ENCODE results near the gene DHX35. TPM values are rescaled to one million over a fixed set of nuclear protein-coding genes. Genes with fewer than 3 reads are reported as not detected.
A peak's percentile ranks its signal among the peaks of the same experiment; 100 is the strongest.

Gene DHX35
- total and polyA plus RNA-seq, 7 donors, result 3.4 to 11.9 (median 5.8) TPM

GRCh38 chr20:38975539-38976120 is 13.5 kb downstream of the DHX35 start:
- Histone ChIP-seq H3K4me1 (peaks cover 8% of the 10 kb centered on the region), H3K4me3 (no peak overlapping the region), H3K36me3 (ENCODE audit: insufficient read depth in 1 of 2, low read depth in 1 of 2) (peaks cover 3 to 34% of the 10 kb centered on the region in 2 donors), H3K27me3 (ENCODE audit: insufficient read depth in 3 of 3, low read length in 2 of 3) (no peaks in the 10 kb centered on the region), H3K9me3 (no peaks in the 10 kb centered on the region), H3K27ac (no peak overlapping the region)
- WGBS, 3 donors, result 58 to 75% (median 72%) methylated on average over 2 of the region's 2 CpGs
- DNase-seq, result no peak
- TF ChIP-seq CTCF (IDR thresholded peaks at IDR 0.05), result no peak
- intact Hi-C loops (cut with DNase I), result loop anchor here in 1 of 2 donors (10.0 kb wide), 1 partner anchor 59 kb away; no protein-coding TSS in a partner anchor
- ATAC-seq, result no peak

GRCh38 chr20:38979434-38979833 is 17.3 kb downstream of the DHX35 start:
- peaks cover 8% of the 10 kb centered on the region for H3K4me1 ChIP-seq
- ATAC-seq (no peak), DNase-seq (no peak)
- TF ChIP-seq CTCF (IDR thresholded peaks at IDR 0.05), result no peak
- 38 to 57% (median 40%) methylated on average over 2 of the region's 2 CpGs for WGBS, 3 donors
- H3K27ac ChIP-seq, result no peak overlapping the region
- H3K9me3 ChIP-seq, result no peaks in the 10 kb centered on the region
- intact Hi-C loops (cut with DNase I), result loop anchor here in 1 of 2 donors (10.0 kb wide), 1 partner anchor 55 kb away; no protein-coding TSS in a partner anchor
- H3K4me3 ChIP-seq, result no peak overlapping the region
- H3K36me3 ChIP-seq (ENCODE audit: insufficient read depth in 1 of 2, low read depth in 1 of 2), result peaks cover 3 to 24% of the 10 kb centered on the region in 2 donors
- H3K27me3 ChIP-seq (ENCODE audit: insufficient read depth in 3 of 3, low read length in 2 of 3), result no peaks in the 10 kb centered on the region

GRCh38 chr20:38979842-38980241 is 17.7 kb downstream of the DHX35 start:
- DNase-seq (no peak), ATAC-seq (peak in 1 of 4 donors; percentile 39)
- TF ChIP-seq CTCF (IDR thresholded peaks at IDR 0.05), result no peak
- H3K27ac ChIP-seq, result no peak overlapping the region
- no peaks in the 10 kb centered on the region for H3K9me3 ChIP-seq
- H3K4me1 ChIP-seq, result peaks cover 10% of the 10 kb centered on the region
- WGBS, 3 donors, result 40 to 54% (median 45%) methylated on average over 3 of the region's 3 CpGs
- intact Hi-C loops (cut with DNase I), result loop anchor here in 1 of 2 donors (10.0 kb wide), 1 partner anchor 55 kb away; no protein-coding TSS in a partner anchor
- no peak overlapping the region for H3K4me3 ChIP-seq
- no peaks in the 10 kb centered on the region for H3K27me3 ChIP-seq (ENCODE audit: insufficient read depth in 3 of 3, low read length in 2 of 3)
- peaks cover 3 to 24% of the 10 kb centered on the region in 2 donors for H3K36me3 ChIP-seq (ENCODE audit: insufficient read depth in 1 of 2, low read depth in 1 of 2)

DNA sequence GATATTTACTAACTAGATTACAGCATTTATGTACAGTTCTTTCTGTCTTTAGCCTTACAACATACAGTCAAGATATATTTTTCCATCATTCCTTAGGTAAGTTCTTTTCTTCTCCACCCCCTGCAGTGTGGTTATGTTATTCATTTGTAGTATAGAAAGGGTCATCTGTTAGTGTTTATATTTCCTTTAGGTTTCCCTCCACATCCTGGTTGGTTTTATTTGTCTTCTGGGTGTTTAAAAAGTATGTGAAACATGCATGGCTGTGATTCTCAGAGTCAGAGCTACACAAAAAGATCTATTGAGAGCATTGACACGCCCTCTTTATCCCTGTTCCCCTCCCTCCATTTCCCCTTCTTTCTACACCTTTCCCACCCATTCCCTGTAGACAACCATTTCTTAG is 20.1 kb downstream of the DHX35 start:
- Histone ChIP-seq H3K4me1 (peaks cover 26% of the 10 kb centered on the region), H3K36me3 (ENCODE audit: insufficient read depth in 1 of 2, low read depth in 1 of 2) (peaks cover 0 to 19% of the 10 kb centered on the region in 2 donors), H3K27ac (no peak overlapping the region), H3K27me3 (ENCODE audit: insufficient read depth in 3 of 3, low read length in 2 of 3) (no peaks in the 10 kb centered on the region), H3K9me3 (no peaks in the 10 kb centered on the region), H3K4me3 (no peak overlapping the region)
- 91 to 100% (median 98%) methylated on average over 1 of the region's 1 CpG for WGBS, 3 donors
- TF ChIP-seq CTCF (IDR thresholded peaks at IDR 0.05), result no peak
- intact Hi-C loops (cut with DNase I), result no loop called here
- no peak for DNase-seq
- ATAC-seq, result no peak

DNA sequence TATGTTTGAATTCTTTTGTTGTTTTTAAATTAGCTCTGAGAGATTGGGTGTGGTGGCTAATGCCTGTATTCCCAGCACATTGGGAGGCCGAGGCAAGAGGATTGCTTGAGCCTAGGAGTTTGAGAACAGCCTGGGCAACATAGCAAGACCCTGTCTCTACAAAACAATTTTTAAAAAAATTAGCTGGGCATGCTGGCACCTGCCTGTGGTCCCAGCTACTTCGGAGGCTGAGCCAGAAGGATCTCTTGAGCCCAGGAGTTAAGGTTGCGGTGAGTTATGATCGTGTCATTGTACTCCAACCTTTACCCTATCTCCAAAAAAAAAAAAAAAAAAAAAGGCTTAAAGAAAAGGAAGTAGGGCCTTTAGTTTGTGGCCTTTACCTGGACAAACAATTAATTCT is 22.9 kb downstream of the DHX35 start:
- no peak for DNase-seq
- H3K36me3 ChIP-seq (ENCODE audit: insufficient read depth in 1 of 2, low read depth in 1 of 2), result peaks cover 0 to 34% of the 10 kb centered on the region in 2 donors
- no peak for ATAC-seq
- H3K27me3 ChIP-seq (ENCODE audit: insufficient read depth in 3 of 3, low read length in 2 of 3), result no peaks in the 10 kb centered on the region
- 60 to 75% (median 68%) methylated on average over 4 of the region's 4 CpGs for WGBS, 3 donors
- TF ChIP-seq CTCF (IDR thresholded peaks at IDR 0.05), result no peak
- no peaks in the 10 kb centered on the region for H3K9me3 ChIP-seq
- H3K27ac ChIP-seq, result no peak overlapping the region
- H3K4me3 ChIP-seq, result no peak overlapping the region
- intact Hi-C loops (cut with DNase I), result no loop called here
- peaks cover 18% of the 10 kb centered on the region for H3K4me1 ChIP-seq
